ENCODE measurements around the gene CDON. TPM values are rescaled to one million over a fixed set of nuclear protein-coding genes. Genes with fewer than 3 reads are reported as not detected.

Gene CDON
- total and polyA plus RNA-seq, 9 of the 15 experiments (the other 6 are each of a cell fraction or from before 2014, with no cell fraction given), result 0.08 to 0.64 (median 0.40) TPM

Other genes with a start within 250 kb of the CDON start
Only the 7 nearest of the 11 such genes appear.
- gene HYLS1, start 175.2 kb downstream of the CDON start, total RNA-seq (2014; rRNA removed), result 3.3 and 3.8 TPM in 2 replicates
- 4.8 and 5.7 TPM in 2 replicates for gene HYLS1, start 175.2 kb downstream of the CDON start, total RNA-seq (2014; rRNA removed; fragmentation: Illumina TruSeq; extraction: Trizol)
- gene HYLS1, start 175.2 kb downstream of the CDON start, total RNA-seq (2015; rRNA removed; fragmentation: Illumina TruSeq; extraction: Trizol), result 5.1 and 5.6 TPM in 2 replicates
- 2.7 and 3.6 TPM in 2 replicates for gene HYLS1, start 175.2 kb downstream of the CDON start, total RNA-seq (2021)
- 1.1 and 3.2 TPM in 2 replicates for gene HYLS1, start 175.2 kb downstream of the CDON start, polyA plus RNA-seq (2011; rRNA removed)
- 3.8 and 5.1 TPM in 2 replicates for gene HYLS1, start 175.2 kb downstream of the CDON start, polyA plus RNA-seq (2014; fragmentation: Illumina TruSeq; extraction: Trizol)
- 1 to 10 TPM; 7.4 to 8.2 TPM for gene HYLS1, start 175.2 kb downstream of the CDON start, polyA plus RNA-seq (2014; fragmentation: Nextera tagmentation; extraction: Ambion mirVana)
- 3.2 and 4.6 TPM in 2 replicates for gene HYLS1, start 175.2 kb downstream of the CDON start, polyA plus RNA-seq (2014; rRNA removed)
- 16.4 and 18.4 TPM in 2 replicates for gene PUS3, start 159.7 kb downstream of the CDON start, total RNA-seq (2014; rRNA removed)
- 40.6 and 46.2 TPM in 2 replicates for gene PUS3, start 159.7 kb downstream of the CDON start, total RNA-seq (2014; rRNA removed; fragmentation: Illumina TruSeq; extraction: Trizol)
- 28.4 and 35.9 TPM in 2 replicates for gene PUS3, start 159.7 kb downstream of the CDON start, total RNA-seq (2015; rRNA removed; fragmentation: Illumina TruSeq; extraction: Trizol)
- 19.1 and 22.5 TPM in 2 replicates for gene PUS3, start 159.7 kb downstream of the CDON start, total RNA-seq (2021)
- gene PUS3, start 159.7 kb downstream of the CDON start, polyA plus RNA-seq (2011; rRNA removed), result 7.8 and 16.5 TPM in 2 replicates
- 25.9 and 39.0 TPM in 2 replicates for gene PUS3, start 159.7 kb downstream of the CDON start, polyA plus RNA-seq (2014; fragmentation: Illumina TruSeq; extraction: Trizol)
- gene PUS3, start 159.7 kb downstream of the CDON start, polyA plus RNA-seq (2014; fragmentation: Nextera tagmentation; extraction: Ambion mirVana), result 10 to 100 TPM; 39.6 to 49.2 TPM
- gene PUS3, start 159.7 kb downstream of the CDON start, polyA plus RNA-seq (2014; rRNA removed), result 15.6 and 25.4 TPM in 2 replicates
- gene DDX25, start 158.4 kb downstream of the CDON start, total RNA-seq (2014; rRNA removed), result not detected in 2 replicates
- not detected in 2 replicates for gene DDX25, start 158.4 kb downstream of the CDON start, total RNA-seq (2014; rRNA removed; fragmentation: Illumina TruSeq; extraction: Trizol)
- not detected in 2 replicates for gene DDX25, start 158.4 kb downstream of the CDON start, total RNA-seq (2015; rRNA removed; fragmentation: Illumina TruSeq; extraction: Trizol)
- not detected in 2 replicates for gene DDX25, start 158.4 kb downstream of the CDON start, total RNA-seq (2021)
- not detected in 2 replicates for gene DDX25, start 158.4 kb downstream of the CDON start, polyA plus RNA-seq (2011; rRNA removed)
- not detected in 2 replicates for gene DDX25, start 158.4 kb downstream of the CDON start, polyA plus RNA-seq (2014; fragmentation: Illumina TruSeq; extraction: Trizol)
- gene DDX25, start 158.4 kb downstream of the CDON start, polyA plus RNA-seq (2014; fragmentation: Nextera tagmentation; extraction: Ambion mirVana), result not detected
- gene DDX25, start 158.4 kb downstream of the CDON start, polyA plus RNA-seq (2014; rRNA removed), result not detected in 2 replicates
- gene VSIG10L2, start 116.8 kb downstream of the CDON start, total RNA-seq (2014; rRNA removed), result not detected in 2 replicates
- gene VSIG10L2, start 116.8 kb downstream of the CDON start, total RNA-seq (2014; rRNA removed; fragmentation: Illumina TruSeq; extraction: Trizol), result not detected in 2 replicates
- not detected in 2 replicates for gene VSIG10L2, start 116.8 kb downstream of the CDON start, total RNA-seq (2015; rRNA removed; fragmentation: Illumina TruSeq; extraction: Trizol)
- not detected in 2 replicates for gene VSIG10L2, start 116.8 kb downstream of the CDON start, total RNA-seq (2021)
- gene VSIG10L2, start 116.8 kb downstream of the CDON start, polyA plus RNA-seq (2011; rRNA removed), result not detected in 2 replicates
- not detected in 2 replicates for gene VSIG10L2, start 116.8 kb downstream of the CDON start, polyA plus RNA-seq (2014; fragmentation: Illumina TruSeq; extraction: Trizol)
- not detected for gene VSIG10L2, start 116.8 kb downstream of the CDON start, polyA plus RNA-seq (2014; fragmentation: Nextera tagmentation; extraction: Ambion mirVana)
- gene VSIG10L2, start 116.8 kb downstream of the CDON start, polyA plus RNA-seq (2014; rRNA removed), result not detected in 2 replicates
- gene RPUSD4, start 148.8 kb upstream of the CDON start, total RNA-seq (2014; rRNA removed), result 37.6 and 43.1 TPM in 2 replicates
- gene RPUSD4, start 148.8 kb upstream of the CDON start, total RNA-seq (2014; rRNA removed; fragmentation: Illumina TruSeq; extraction: Trizol), result 36.2 and 42.6 TPM in 2 replicates
- gene RPUSD4, start 148.8 kb upstream of the CDON start, total RNA-seq (2015; rRNA removed; fragmentation: Illumina TruSeq; extraction: Trizol), result 36.5 and 39.0 TPM in 2 replicates
- gene RPUSD4, start 148.8 kb upstream of the CDON start, total RNA-seq (2021), result 45.8 and 47.8 TPM in 2 replicates
- gene RPUSD4, start 148.8 kb upstream of the CDON start, polyA plus RNA-seq (2011; rRNA removed), result 44.5 and 56.2 TPM in 2 replicates
- 44.6 and 51.7 TPM in 2 replicates for gene RPUSD4, start 148.8 kb upstream of the CDON start, polyA plus RNA-seq (2014; fragmentation: Illumina TruSeq; extraction: Trizol)
- 10 to 100 TPM; 27.4 to 52.8 TPM for gene RPUSD4, start 148.8 kb upstream of the CDON start, polyA plus RNA-seq (2014; fragmentation: Nextera tagmentation; extraction: Ambion mirVana)
- 47.5 and 53.3 TPM in 2 replicates for gene RPUSD4, start 148.8 kb upstream of the CDON start, polyA plus RNA-seq (2014; rRNA removed)
- 12.0 and 15.0 TPM in 2 replicates for gene FAM118B, start 148.9 kb upstream of the CDON start, total RNA-seq (2014; rRNA removed)
- gene FAM118B, start 148.9 kb upstream of the CDON start, total RNA-seq (2014; rRNA removed; fragmentation: Illumina TruSeq; extraction: Trizol), result 22.1 and 25.1 TPM in 2 replicates
- 23.4 and 27.3 TPM in 2 replicates for gene FAM118B, start 148.9 kb upstream of the CDON start, total RNA-seq (2015; rRNA removed; fragmentation: Illumina TruSeq; extraction: Trizol)
- 17.8 and 19.0 TPM in 2 replicates for gene FAM118B, start 148.9 kb upstream of the CDON start, total RNA-seq (2021)
- gene FAM118B, start 148.9 kb upstream of the CDON start, polyA plus RNA-seq (2011; rRNA removed), result 12.4 and 23.9 TPM in 2 replicates
- gene FAM118B, start 148.9 kb upstream of the CDON start, polyA plus RNA-seq (2014; fragmentation: Illumina TruSeq; extraction: Trizol), result 17.6 and 20.0 TPM in 2 replicates
- 10 to 100 TPM; 31.8 to 49.0 TPM for gene FAM118B, start 148.9 kb upstream of the CDON start, polyA plus RNA-seq (2014; fragmentation: Nextera tagmentation; extraction: Ambion mirVana)
- gene FAM118B, start 148.9 kb upstream of the CDON start, polyA plus RNA-seq (2014; rRNA removed), result 13.8 and 17.2 TPM in 2 replicates
- gene SRPRA, start 206.0 kb upstream of the CDON start, total RNA-seq (2014; rRNA removed), result 56.9 and 72.5 TPM in 2 replicates
- gene SRPRA, start 206.0 kb upstream of the CDON start, total RNA-seq (2014; rRNA removed; fragmentation: Illumina TruSeq; extraction: Trizol), result 68.8 and 73.6 TPM in 2 replicates
- 74.6 and 75.8 TPM in 2 replicates for gene SRPRA, start 206.0 kb upstream of the CDON start, total RNA-seq (2015; rRNA removed; fragmentation: Illumina TruSeq; extraction: Trizol)
- 108 and 112 TPM in 2 replicates for gene SRPRA, start 206.0 kb upstream of the CDON start, total RNA-seq (2021)
- gene SRPRA, start 206.0 kb upstream of the CDON start, polyA plus RNA-seq (2011; rRNA removed), result 89.6 and 93.4 TPM in 2 replicates
- gene SRPRA, start 206.0 kb upstream of the CDON start, polyA plus RNA-seq (2014; fragmentation: Illumina TruSeq; extraction: Trizol), result 114 and 124 TPM in 2 replicates
- gene SRPRA, start 206.0 kb upstream of the CDON start, polyA plus RNA-seq (2014; fragmentation: Nextera tagmentation; extraction: Ambion mirVana), result 100 to 1,000 TPM in 1 of 2 experiments, 10 to 100 TPM in 1; 33.5 to 106 TPM
- 78.0 and 80.0 TPM in 2 replicates for gene SRPRA, start 206.0 kb upstream of the CDON start, polyA plus RNA-seq (2014; rRNA removed)